DND-41 (cell line): ENCODE results near the gene SSTR1.
"Not testable (repeated sequence)": the region's sequence is repeated elsewhere in the genome, so short reads cannot be mapped to it uniquely, and the experiment has no call there.

Experiments used
- ATAC-seq: fragments of 200-7000 bp; cut with Tn5 transposase; 3 replicates; pipeline ENCODE4 v1.9.1; 2021; ENCODE audit warnings: low read depth; ENCODE audit not compliant: insufficient read depth
- DNase-seq: peaks from one replicate; pipeline ENCODE4 v3.0.0-alpha.2; 2020
- H2AFZ ChIP-seq: 2 replicates; pipeline ENCODE4 v1.6.0; 2012; ENCODE audit warnings: low read depth, low read length
- H3K27ac ChIP-seq: 2 replicates; pipeline ENCODE4 v1.5.1; 2012; ENCODE audit warnings: low read length, inconsistent platforms
- H3K27me3 ChIP-seq: fragments of 200-600 bp; sonication (generic); 2 replicates; pipeline ENCODE4 v1.6.0; 2012; ENCODE audit warnings: low read length, mild to moderate bottlenecking, inconsistent platforms; ENCODE audit not compliant: insufficient read depth, poor library complexity
- H3K36me3 ChIP-seq: 2 replicates; pipeline ENCODE4 v1.5.1; 2012; ENCODE audit warnings: low read length, inconsistent platforms; ENCODE audit not compliant: insufficient read depth
- H3K4me1 ChIP-seq: 2 replicates; pipeline ENCODE4 v1.5.1; 2012; ENCODE audit warnings: mild to moderate bottlenecking, low read length; ENCODE audit not compliant: insufficient read depth
- H3K4me2 ChIP-seq: 2 replicates; pipeline ENCODE4 v1.6.0; 2012; ENCODE audit warnings: mild to moderate bottlenecking, moderate library complexity, low read length, inconsistent platforms; ENCODE audit not compliant: insufficient read depth
- H3K4me3 ChIP-seq, 2 experiments: fragments of 200-600 bp in 1 of 2; shearing (Covaris generic) in 1 of 2; 2 replicates each; pipeline ENCODE4 v1.5.1; 2012 to 2016; ENCODE audit warnings: inconsistent platforms in 2 of 2, low read length in 2 of 2, mild to moderate bottlenecking in 2 of 2, low read depth in 1 of 2, moderate library complexity in 1 of 2
- H3K79me2 ChIP-seq: 2 replicates; pipeline ENCODE4 v1.6.0; 2012; ENCODE audit warnings: low read length, inconsistent platforms; ENCODE audit not compliant: insufficient read depth
- H3K9ac ChIP-seq: 2 replicates; pipeline ENCODE4 v1.6.0; 2012; ENCODE audit warnings: low read depth, mild to moderate bottlenecking, inconsistent platforms, low read length, moderate library complexity
- H3K9me3 ChIP-seq: 2 replicates; pipeline ENCODE4 v1.5.1; 2012; ENCODE audit warnings: low read length, moderate library complexity, mild to moderate bottlenecking, inconsistent platforms; ENCODE audit not compliant: insufficient read depth, severe bottlenecking
- H4K20me1 ChIP-seq: 2 replicates; pipeline ENCODE4 v1.6.0; 2012; ENCODE audit warnings: low read length; ENCODE audit not compliant: insufficient read depth
- EZH2 ChIP-seq: IDR thresholded peaks from 3 replicates; pipeline ENCODE4 v1.6.1; 2012; ENCODE audit warnings: borderline replicate concordance, low read depth, mild to moderate bottlenecking, moderate library complexity, low read length, inconsistent platforms; ENCODE audit not compliant: severe bottlenecking
- TF ChIP-seq, protein P1 (sequence below): IDR thresholded peaks from 2 replicates; pipeline ENCODE4 v1.5.1; 2012; ENCODE audit warnings: borderline replicate concordance, low read length, moderate library complexity, mild to moderate bottlenecking; ENCODE audit not compliant: poor library complexity, severe bottlenecking; ENCODE audit errors: extremely low read depth

The SSTR1 gene

DNA sequence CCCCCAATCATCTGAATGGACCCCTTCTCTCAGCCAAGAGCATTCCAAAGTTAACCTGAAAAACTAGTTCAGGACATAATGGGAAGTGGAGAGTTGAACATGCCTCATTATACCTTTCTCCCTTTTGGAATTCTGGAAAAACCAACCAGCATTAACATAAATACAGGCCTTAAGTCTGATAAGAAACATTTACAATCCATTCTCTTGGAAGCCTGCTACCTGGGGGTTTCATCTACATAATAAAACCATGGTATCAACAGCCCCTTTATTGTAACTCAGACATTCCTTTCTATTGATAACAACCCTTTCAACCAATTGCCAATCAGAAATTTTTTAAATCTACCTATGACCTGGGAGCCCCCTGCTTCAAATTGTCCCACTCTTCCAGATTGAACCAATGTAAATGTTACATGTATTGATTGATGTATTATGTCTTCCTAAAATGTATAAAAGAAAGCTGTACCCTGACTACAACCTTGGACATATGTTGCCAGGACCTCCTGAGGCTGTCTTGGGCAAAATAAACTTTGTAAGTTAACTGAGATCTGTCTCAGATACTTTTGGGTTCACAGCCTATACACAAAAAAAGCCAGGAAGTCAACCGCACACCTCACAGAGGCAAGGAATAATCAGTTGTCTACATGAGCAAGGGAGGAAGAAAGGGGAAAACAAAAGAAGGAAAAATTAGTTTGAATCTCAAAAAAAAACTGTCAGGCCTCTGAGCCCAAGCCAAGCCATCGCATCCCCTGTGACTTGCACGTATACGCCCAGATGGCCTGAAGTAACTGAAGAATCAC is 17.6 kb upstream of the SSTR1 start:
- Histone ChIP-seq H3K4me1 (peaks cover 15% of the 10 kb centered on the region; the same call in 1 of the 2 replicates), H4K20me1 (no peaks in the 10 kb centered on the region), H3K79me2 (no peaks in the 10 kb centered on the region), H3K36me3 (no peaks in the 10 kb centered on the region), H3K9ac (no peak overlapping the region), H3K27me3 (no peaks in the 10 kb centered on the region), H3K27ac (no peak overlapping the region), H3K4me2 (no peak overlapping the region), H3K4me3 (no peak overlapping the region), H2AFZ (no peak overlapping the region), H3K9me3 (no peaks in the 10 kb centered on the region)
- no peak for DNase-seq
- ATAC-seq, result no peak
- TF ChIP-seq, protein P1, sequence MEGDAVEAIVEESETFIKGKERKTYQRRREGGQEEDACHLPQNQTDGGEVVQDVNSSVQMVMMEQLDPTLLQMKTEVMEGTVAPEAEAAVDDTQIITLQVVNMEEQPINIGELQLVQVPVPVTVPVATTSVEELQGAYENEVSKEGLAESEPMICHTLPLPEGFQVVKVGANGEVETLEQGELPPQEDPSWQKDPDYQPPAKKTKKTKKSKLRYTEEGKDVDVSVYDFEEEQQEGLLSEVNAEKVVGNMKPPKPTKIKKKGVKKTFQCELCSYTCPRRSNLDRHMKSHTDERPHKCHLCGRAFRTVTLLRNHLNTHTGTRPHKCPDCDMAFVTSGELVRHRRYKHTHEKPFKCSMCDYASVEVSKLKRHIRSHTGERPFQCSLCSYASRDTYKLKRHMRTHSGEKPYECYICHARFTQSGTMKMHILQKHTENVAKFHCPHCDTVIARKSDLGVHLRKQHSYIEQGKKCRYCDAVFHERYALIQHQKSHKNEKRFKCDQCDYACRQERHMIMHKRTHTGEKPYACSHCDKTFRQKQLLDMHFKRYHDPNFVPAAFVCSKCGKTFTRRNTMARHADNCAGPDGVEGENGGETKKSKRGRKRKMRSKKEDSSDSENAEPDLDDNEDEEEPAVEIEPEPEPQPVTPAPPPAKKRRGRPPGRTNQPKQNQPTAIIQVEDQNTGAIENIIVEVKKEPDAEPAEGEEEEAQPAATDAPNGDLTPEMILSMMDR, result no peak
- TF ChIP-seq EZH2, result no peak

DNA sequence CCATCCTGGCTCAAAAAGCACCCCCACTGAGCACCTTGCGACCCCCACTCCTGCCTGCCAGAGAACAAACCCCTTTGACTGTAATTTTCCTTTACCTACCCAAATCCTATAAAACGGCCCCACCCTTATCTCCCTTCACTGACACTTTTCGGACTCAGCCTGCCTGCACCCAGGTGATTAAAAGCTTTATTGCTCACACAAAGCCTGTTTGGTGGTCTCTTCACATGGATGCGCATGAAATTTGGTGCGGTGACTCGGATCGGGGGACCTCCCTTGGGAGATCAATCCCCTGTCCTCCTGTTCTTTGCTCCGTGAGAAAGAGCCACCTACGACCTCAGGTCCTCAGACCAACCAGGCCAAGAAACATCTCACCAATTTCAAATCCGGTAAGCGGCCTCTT is 16.9 kb upstream of the SSTR1 start:
- H3K27ac ChIP-seq, H3K4me3 ChIP-seq, H2AFZ ChIP-seq, H4K20me1 ChIP-seq, DNase-seq, ATAC-seq, H3K36me3 ChIP-seq, H3K9ac ChIP-seq, H3K79me2 ChIP-seq, H3K27me3 ChIP-seq, H3K9me3 ChIP-seq, H3K4me2 ChIP-seq: not testable (repeated sequence)
- peaks cover 12% of the 10 kb centered on the region; the same call in 1 of the 2 replicates for H3K4me1 ChIP-seq

GRCh38 chr14:38191491-38191890 is 16.2 kb upstream of the SSTR1 start:
- not testable (repeated sequence) for H4K20me1 ChIP-seq, H3K9ac ChIP-seq, H3K36me3 ChIP-seq, H3K79me2 ChIP-seq, ATAC-seq, H3K4me1 ChIP-seq, H3K4me2 ChIP-seq, H2AFZ ChIP-seq, DNase-seq, H3K27me3 ChIP-seq, H3K4me3 ChIP-seq, H3K27ac ChIP-seq, H3K9me3 ChIP-seq

GRCh38 chr14:38197001-38197783 is 10.5 kb upstream of the SSTR1 start:
- no peaks in the 10 kb centered on the region for H3K27me3 ChIP-seq
- H3K9me3 ChIP-seq, result no peaks in the 10 kb centered on the region
- no peak overlapping the region for H3K9ac ChIP-seq
- ATAC-seq (peak; percentile 62; the same call in 2 of the 3 replicates), DNase-seq (no peak)
- no peak overlapping the region for H3K4me2 ChIP-seq
- H3K27ac ChIP-seq, result no peak overlapping the region
- no peak overlapping the region for H3K4me3 ChIP-seq
- H3K79me2 ChIP-seq, result no peaks in the 10 kb centered on the region
- no peak overlapping the region for H2AFZ ChIP-seq
- TF ChIP-seq EZH2, result no peak
- TF ChIP-seq, protein P1, result peak; percentile 57
- no peaks in the 10 kb centered on the region for H3K36me3 ChIP-seq
- peaks cover 8% of the 10 kb centered on the region; the same call in 1 of the 2 replicates for H3K4me1 ChIP-seq
- no peaks in the 10 kb centered on the region for H4K20me1 ChIP-seq
